WERI-Rb-1 (cell line): Measurements from ENCODE around the gene ZFYVE21.

Experiments used
- DNase-seq: peaks from one replicate; pipeline ENCODE4 v3.0.0-alpha.2; 2020
- H3K27ac ChIP-seq: fragments of 250-450 bp; sonication (Bioruptor Pico); 2 replicates; pipeline ENCODE4 v1.5.1; 2020; ENCODE audit warnings: mild to moderate bottlenecking, moderate library complexity
- H3K27me3 ChIP-seq: fragments of 250-450 bp; sonication (Bioruptor Pico); 2 replicates; pipeline ENCODE4 v1.5.1; 2021; ENCODE audit warnings: mild to moderate bottlenecking, low read depth, moderate library complexity; ENCODE audit not compliant: insufficient read depth, severe bottlenecking
- H3K36me3 ChIP-seq: fragments of 250-450 bp; sonication (Bioruptor Pico); 2 replicates; pipeline ENCODE4 v1.5.1; 2020; ENCODE audit warnings: mild to moderate bottlenecking, moderate library complexity
- H3K4me3 ChIP-seq: 2 replicates; pipeline ENCODE4 v1.5.1; 2011; ENCODE audit warnings: low read depth, mild to moderate bottlenecking, control low read depth, low read length
- H3K9me3 ChIP-seq: fragments of 250-450 bp; sonication (Bioruptor Pico); 2 replicates; pipeline ENCODE4 v1.5.1; 2021; ENCODE audit warnings: mild to moderate bottlenecking, moderate library complexity; ENCODE audit not compliant: severe bottlenecking
- TF ChIP-seq, protein P1 (sequence below): IDR thresholded peaks from 2 replicates; pipeline ENCODE4 v1.5.1; 2011; ENCODE audit warnings: low read depth, mild to moderate bottlenecking, control low read depth, inconsistent platforms, low read length

The ZFYVE21 gene

DNA sequence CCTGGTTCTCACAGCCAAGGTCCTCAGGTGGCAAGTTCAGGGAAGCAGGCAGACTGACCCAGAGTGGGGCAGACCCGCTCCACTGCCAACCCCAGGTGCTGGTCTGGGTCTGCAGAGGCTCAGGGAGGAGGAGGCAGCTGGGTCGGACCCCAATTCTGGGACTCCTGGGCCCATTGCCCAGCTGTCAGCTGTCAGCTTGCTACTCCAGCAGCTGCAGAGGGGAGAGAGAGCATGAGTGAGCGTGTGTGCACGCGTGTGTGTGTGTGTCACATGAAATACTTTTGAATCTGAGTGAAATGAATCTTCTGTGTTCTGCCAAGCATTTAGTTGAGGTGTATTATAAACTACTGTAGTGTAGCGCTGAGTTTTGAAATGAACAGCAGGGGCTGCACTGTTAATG, 31.1 kb upstream of the ZFYVE21 start:
- Histone ChIP-seq H3K4me3 (no peak overlapping the region), H3K36me3 (peaks cover 85% of the 10 kb centered on the region), H3K27me3 (no peaks in the 10 kb centered on the region), H3K9me3 (no peaks in the 10 kb centered on the region), H3K27ac (no peak overlapping the region)
- TF ChIP-seq, protein P1, sequence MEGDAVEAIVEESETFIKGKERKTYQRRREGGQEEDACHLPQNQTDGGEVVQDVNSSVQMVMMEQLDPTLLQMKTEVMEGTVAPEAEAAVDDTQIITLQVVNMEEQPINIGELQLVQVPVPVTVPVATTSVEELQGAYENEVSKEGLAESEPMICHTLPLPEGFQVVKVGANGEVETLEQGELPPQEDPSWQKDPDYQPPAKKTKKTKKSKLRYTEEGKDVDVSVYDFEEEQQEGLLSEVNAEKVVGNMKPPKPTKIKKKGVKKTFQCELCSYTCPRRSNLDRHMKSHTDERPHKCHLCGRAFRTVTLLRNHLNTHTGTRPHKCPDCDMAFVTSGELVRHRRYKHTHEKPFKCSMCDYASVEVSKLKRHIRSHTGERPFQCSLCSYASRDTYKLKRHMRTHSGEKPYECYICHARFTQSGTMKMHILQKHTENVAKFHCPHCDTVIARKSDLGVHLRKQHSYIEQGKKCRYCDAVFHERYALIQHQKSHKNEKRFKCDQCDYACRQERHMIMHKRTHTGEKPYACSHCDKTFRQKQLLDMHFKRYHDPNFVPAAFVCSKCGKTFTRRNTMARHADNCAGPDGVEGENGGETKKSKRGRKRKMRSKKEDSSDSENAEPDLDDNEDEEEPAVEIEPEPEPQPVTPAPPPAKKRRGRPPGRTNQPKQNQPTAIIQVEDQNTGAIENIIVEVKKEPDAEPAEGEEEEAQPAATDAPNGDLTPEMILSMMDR: no peak
- DNase-seq: no peak

DNA sequence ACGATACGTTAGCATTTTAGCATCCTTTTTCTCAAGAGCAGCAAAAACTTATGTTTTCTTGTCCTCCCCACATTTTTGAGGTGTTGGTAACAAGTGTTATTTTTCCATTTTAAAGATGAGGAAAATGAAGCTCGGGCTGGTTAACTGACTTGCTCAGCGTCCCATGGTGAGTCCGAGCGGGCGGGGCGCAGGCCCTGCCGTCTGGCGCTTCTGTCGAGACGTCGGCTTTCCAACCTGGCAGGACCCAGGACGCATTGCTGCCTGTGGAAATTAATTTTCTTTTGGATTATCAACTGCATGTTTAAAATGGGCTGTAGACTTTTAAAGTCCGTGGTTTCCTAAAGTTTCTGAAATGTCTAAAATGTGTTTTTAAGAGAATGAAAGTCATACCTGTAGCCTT, 30.7 kb upstream of the ZFYVE21 start:
- DNase-seq: no peak
- no peak overlapping the region for H3K4me3 ChIP-seq
- no peaks in the 10 kb centered on the region for H3K9me3 ChIP-seq
- no peak overlapping the region for H3K27ac ChIP-seq
- H3K27me3 ChIP-seq: no peaks in the 10 kb centered on the region
- TF ChIP-seq, protein P1: no peak
- peaks cover 81% of the 10 kb centered on the region for H3K36me3 ChIP-seq

DNA sequence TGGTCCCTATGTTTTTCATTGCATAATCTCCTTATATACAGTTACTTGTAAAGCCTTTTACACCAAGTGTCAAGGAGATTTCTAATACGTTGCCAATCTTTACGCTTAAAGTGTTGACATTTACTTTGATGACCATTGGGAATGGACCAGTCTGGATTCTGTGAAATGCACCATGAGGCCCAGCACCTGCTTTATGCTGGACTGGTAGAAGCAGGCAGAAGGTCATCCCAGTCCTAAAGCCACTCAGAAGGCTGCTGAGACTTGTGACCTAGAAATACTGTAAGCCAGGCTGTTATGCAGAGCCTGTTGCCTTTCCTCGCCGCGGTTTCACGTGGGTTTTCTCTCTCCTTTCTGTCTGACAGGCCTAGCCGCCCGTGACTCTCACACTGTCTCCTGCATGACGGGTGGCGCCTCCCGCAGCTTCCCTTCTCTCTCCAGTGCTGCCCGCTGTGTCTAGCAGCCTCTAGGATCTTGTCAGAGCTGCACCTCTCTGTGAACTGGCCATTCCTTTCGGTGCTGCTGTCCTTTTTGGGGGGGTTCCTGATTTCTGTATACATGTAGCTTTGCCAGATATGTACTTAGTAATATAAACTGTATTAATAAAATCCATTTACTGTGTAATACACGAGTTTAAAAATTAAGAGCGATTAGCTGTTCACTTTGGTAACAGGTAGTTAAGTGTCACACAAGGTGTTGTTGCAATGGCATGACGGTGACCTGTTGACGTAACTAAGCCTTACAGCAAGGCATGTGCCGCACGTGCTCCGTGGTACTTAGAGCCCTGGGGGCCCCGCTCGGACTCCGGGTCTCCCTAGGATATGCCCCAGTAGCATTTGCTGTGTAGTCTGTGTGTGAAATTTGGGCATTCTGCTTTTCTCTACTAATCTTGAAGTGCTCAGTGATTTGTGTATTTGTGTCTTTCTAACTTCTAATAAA, 30.1 kb upstream of the ZFYVE21 start:
- no peak for DNase-seq
- H3K36me3 ChIP-seq: peaks cover 75% of the 10 kb centered on the region
- TF ChIP-seq, protein P1: no peak
- H3K27me3 ChIP-seq: no peaks in the 10 kb centered on the region
- H3K27ac ChIP-seq: no peak overlapping the region
- H3K4me3 ChIP-seq: no peak overlapping the region
- no peaks in the 10 kb centered on the region for H3K9me3 ChIP-seq

DNA sequence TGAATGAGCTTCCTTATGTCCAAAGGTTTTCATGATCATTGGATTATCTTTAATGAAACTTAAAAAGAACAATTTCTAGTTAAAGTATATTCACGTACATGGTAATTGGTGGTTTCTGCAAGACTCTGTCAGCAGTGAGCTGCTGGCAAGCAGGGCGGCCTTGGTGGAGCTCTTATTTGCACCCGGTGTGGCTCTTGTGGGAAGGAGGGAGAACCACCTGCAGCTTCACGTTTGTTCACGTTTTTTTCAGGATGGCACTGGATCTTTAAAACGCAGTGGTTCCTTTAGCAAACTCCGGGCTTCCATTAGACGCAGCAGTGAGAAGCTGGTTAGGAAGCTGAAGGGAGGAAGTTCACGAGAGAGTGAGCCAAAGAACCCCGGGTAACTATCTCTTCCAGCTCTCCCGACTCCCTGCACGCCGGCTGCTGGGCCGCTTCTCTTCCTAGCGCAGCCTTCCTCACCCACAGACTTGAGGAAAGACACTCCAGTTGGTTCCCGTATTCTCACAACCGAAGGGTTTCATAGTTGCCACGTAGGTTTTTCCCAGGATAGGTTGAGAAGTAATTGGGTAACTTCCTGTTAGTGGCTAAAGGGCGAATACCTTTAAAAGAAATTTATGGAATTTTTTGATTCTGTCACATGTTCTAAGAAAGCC, 28.7 kb upstream of the ZFYVE21 start:
- no peak for DNase-seq
- H3K9me3 ChIP-seq: no peaks in the 10 kb centered on the region
- no peak overlapping the region for H3K27ac ChIP-seq
- no peak overlapping the region for H3K4me3 ChIP-seq
- TF ChIP-seq, protein P1: no peak
- no peaks in the 10 kb centered on the region for H3K27me3 ChIP-seq
- peaks cover 66% of the 10 kb centered on the region for H3K36me3 ChIP-seq

DNA sequence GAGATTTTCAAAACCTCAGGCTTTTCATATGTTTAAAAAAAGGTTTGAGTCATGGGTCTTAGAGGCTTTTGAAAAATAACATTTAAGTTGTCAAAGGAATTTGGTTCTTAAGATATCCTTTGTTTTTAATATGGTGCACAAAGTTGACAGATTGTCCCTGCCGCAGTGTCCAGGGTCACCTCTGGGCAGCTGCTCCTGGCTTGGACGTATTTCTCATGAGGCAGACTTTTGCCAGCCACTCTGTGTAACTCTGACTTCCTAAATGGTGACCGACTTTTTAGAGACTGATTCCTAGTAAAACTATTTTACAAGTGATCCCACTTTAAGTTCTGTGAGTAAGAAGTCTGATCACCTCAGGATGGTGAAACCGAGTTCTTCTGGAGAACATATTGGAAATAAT, 27.9 kb upstream of the ZFYVE21 start:
- Histone ChIP-seq H3K9me3 (no peaks in the 10 kb centered on the region), H3K27ac (no peak overlapping the region), H3K27me3 (no peaks in the 10 kb centered on the region), H3K36me3 (peaks cover 66% of the 10 kb centered on the region), H3K4me3 (no peak overlapping the region)
- TF ChIP-seq, protein P1: no peak
- no peak for DNase-seq
